Thyroid gland (tissue), 4 donors: ENCODE measurements around the gene CTXN2.

Experiments
- CTCF ChIP-seq, 6 experiments: fragments of 200-600 bp in 3 of 6; fragments of 450-650 bp in 3 of 6; sonication (generic) in 3 of 6; IDR thresholded peaks; one replicate each; pipeline ENCODE4 v1.5.1; 2016 to 2019; ENCODE audit warnings: antibody characterized with exemption in 6 of 6, mild to moderate bottlenecking in 2 of 6, inconsistent platforms in 1 of 6, moderate library complexity in 1 of 6
- POLR2A ChIP-seq, 2 donors: fragments of 450-650 bp; IDR thresholded peaks; one replicate each; pipeline ENCODE4 v1.6.1; 2017; ENCODE audit warnings: antibody characterized with exemption in 2 of 2, mild to moderate bottlenecking in 2 of 2, moderate library complexity in 1 of 2

GRCh38 chr15:48191574-48192225 lies at the start of gene CTXN2:
- no peak for TF ChIP-seq POLR2A (IDR thresholded peaks at IDR 0.05)
- TF ChIP-seq CTCF (IDR thresholded peaks at IDR 0.05), result no peak
